Neural progenitor cell (in vitro differentiated cells): Measurements from ENCODE around the gene KIF22. TPM values are rescaled to one million over a fixed set of nuclear protein-coding genes. Genes with fewer than 3 reads are reported as not detected.

Experiments
- DNase-seq: peaks from one replicate; pipeline ENCODE4 v3.0.0-alpha.2; 2016; ENCODE audit warnings: low spot score
- H2AFZ ChIP-seq: fragments of 200-600 bp; sonication (generic); replicated peaks from 2 replicates; pipeline ENCODE4 v1.6.1; 2016; ENCODE audit warnings: antibody characterized with exemption
- H3F3A ChIP-seq: fragments of 200-600 bp; sonication (generic); 2 replicates; pipeline ENCODE4 v1.6.1; 2016; ENCODE audit warnings: antibody characterized with exemption, low read depth
- H3K27ac ChIP-seq: fragments of 200-600 bp; sonication (generic); 2 replicates; pipeline ENCODE4 v1.5.1; 2016; ENCODE audit warnings: mild to moderate bottlenecking
- H3K27me3 ChIP-seq: fragments of 200-600 bp; sonication (generic); 2 replicates; pipeline ENCODE4 v1.6.1; 2016; ENCODE audit warnings: mild to moderate bottlenecking, moderate library complexity
- H3K36me3 ChIP-seq: fragments of 200-600 bp; sonication (generic); 2 replicates; pipeline ENCODE4 v1.5.1; 2016
- H3K4me1 ChIP-seq: fragments of 200-600 bp; sonication (generic); 2 replicates; pipeline ENCODE4 v1.6.1; 2016; ENCODE audit warnings: mixed run types
- H3K4me2 ChIP-seq: fragments of 200-600 bp; sonication (generic); 2 replicates; pipeline ENCODE4 v1.6.1; 2016
- H3K4me3 ChIP-seq: fragments of 200-600 bp; sonication (generic); 2 replicates; pipeline ENCODE4 v1.5.1; 2016
- H3K79me2 ChIP-seq: fragments of 200-600 bp; sonication (generic); 2 replicates; pipeline ENCODE4 v1.6.1; 2016; ENCODE audit warnings: low read depth
- H3K9ac ChIP-seq: fragments of 200-600 bp; sonication (generic); 2 replicates; pipeline ENCODE4 v1.6.1; 2016
- H3K9me3 ChIP-seq: fragments of 200-600 bp; sonication (generic); 2 replicates; pipeline ENCODE4 v1.5.1; 2016; ENCODE audit warnings: low read depth
- H4K20me1 ChIP-seq: fragments of 200-600 bp; sonication (generic); 2 replicates; pipeline ENCODE4 v1.6.1; 2016; ENCODE audit warnings: low read depth
- H3K27ac Mint-ChIP-seq: 3 replicates; pipeline ENCODE4 v1.8.0; 2021; ENCODE audit warnings: mixed read lengths
- H3K27me3 Mint-ChIP-seq: 2 replicates; pipeline ENCODE4 v1.8.0; 2022; ENCODE audit warnings: low read depth, mild to moderate bottlenecking, inconsistent platforms, moderate library complexity, mixed read lengths; ENCODE audit not compliant: insufficient read depth
- H3K36me3 Mint-ChIP-seq: 3 replicates; pipeline ENCODE4 v1.8.0; 2021; ENCODE audit warnings: mixed read lengths
- H3K4me1 Mint-ChIP-seq: 3 replicates; pipeline ENCODE4 v1.8.0; 2021; ENCODE audit warnings: mixed read lengths
- H3K4me3 Mint-ChIP-seq: 3 replicates; pipeline ENCODE4 v1.8.0; 2021; ENCODE audit warnings: mild to moderate bottlenecking, moderate library complexity, mixed read lengths
- H3K9me3 Mint-ChIP-seq: 3 replicates; pipeline ENCODE4 v1.8.0; 2020; ENCODE audit warnings: mixed read lengths
- CTCF ChIP-seq: fragments of 200-600 bp; sonication (generic); IDR thresholded peaks from 2 replicates; pipeline ENCODE4 v1.5.1; 2017; ENCODE audit warnings: antibody characterized with exemption, mild to moderate bottlenecking
- EZH2 ChIP-seq: fragments of 200-600 bp; sonication (generic); IDR thresholded peaks from 2 replicates; pipeline ENCODE4 v1.6.1; 2017; ENCODE audit warnings: antibody characterized with exemption, mild to moderate bottlenecking, moderate library complexity
- EZH2phosphoT487 ChIP-seq: fragments of 200-600 bp; sonication (generic); IDR thresholded peaks from 2 replicates; pipeline ENCODE4 v1.6.1; 2017; ENCODE audit warnings: antibody characterized with exemption
- total RNA-seq: library from RNA; depleted of rRNA; stranded (reverse); fragments of >200 nt; gene quantifications from 2 replicates; pipeline ENCODE4 v1.2.3, GENCODE V29; 2015; ENCODE audit warnings: low replicate concordance

KIF22 gene
- total RNA-seq, 1 donor from 2014 or later, result 173 TPM

- no peak overlapping the region for H3K4me3 ChIP-seq
- no peaks in the 10 kb centered on the region for H4K20me1 ChIP-seq
- H3F3A ChIP-seq, result no peaks in the 10 kb centered on the region
- H3K36me3 Mint-ChIP-seq, result no peaks in the 10 kb centered on the region
- DNase-seq, result no peak
- H3K27ac Mint-ChIP-seq, result no peak overlapping the region
- TF ChIP-seq EZH2phosphoT487, result no peak
- no peak for TF ChIP-seq CTCF
- no peak for TF ChIP-seq EZH2
- H3K4me1 ChIP-seq, result no peaks in the 10 kb centered on the region
- H3K4me1 Mint-ChIP-seq, result no peaks in the 10 kb centered on the region
- no peaks in the 10 kb centered on the region for H3K27me3 ChIP-seq
- H3K27me3 Mint-ChIP-seq, result peaks cover 4% of the 10 kb centered on the region
- H2AFZ ChIP-seq, result no peak overlapping the region
- no peak overlapping the region for H3K4me3 Mint-ChIP-seq
- H3K27ac ChIP-seq, result no peak overlapping the region
- H3K9me3 ChIP-seq, result no peaks in the 10 kb centered on the region
- H3K79me2 ChIP-seq, result no peaks in the 10 kb centered on the region
- H3K36me3 ChIP-seq, result no peaks in the 10 kb centered on the region
- H3K9me3 Mint-ChIP-seq, result no peaks in the 10 kb centered on the region
- H3K4me2 ChIP-seq, result no peak overlapping the region
- no peak overlapping the region for H3K9ac ChIP-seq
Measured at GRCh38 chr16:29841631-29842030, 51.1 kb downstream of the KIF22 start.

GRCh38 chr16:29842732-29843346 lies 52.3 kb downstream of the KIF22 start:
- Histone ChIP-seq H3K4me2 (no peak overlapping the region), H3K36me3 (no peaks in the 10 kb centered on the region), H3K79me2 (no peaks in the 10 kb centered on the region), H3K9ac (no peak overlapping the region), H3K9me3 (no peaks in the 10 kb centered on the region), H3K4me1 (no peaks in the 10 kb centered on the region), H3K27me3 (no peaks in the 10 kb centered on the region), H3F3A (no peaks in the 10 kb centered on the region), H3K4me3 (no peak overlapping the region), H4K20me1 (no peaks in the 10 kb centered on the region), H3K27ac (no peak overlapping the region), H2AFZ (no peak overlapping the region)
- H3K27me3 Mint-ChIP-seq, result peaks cover 8% of the 10 kb centered on the region
- no peak for DNase-seq
- no peak overlapping the region for H3K27ac Mint-ChIP-seq
- TF ChIP-seq EZH2 (no peak), EZH2phosphoT487 (no peak), CTCF (no peak)
- no peaks in the 10 kb centered on the region for H3K4me1 Mint-ChIP-seq
- no peaks in the 10 kb centered on the region for H3K36me3 Mint-ChIP-seq
- H3K9me3 Mint-ChIP-seq, result no peaks in the 10 kb centered on the region
- H3K4me3 Mint-ChIP-seq, result no peak overlapping the region

DNA sequence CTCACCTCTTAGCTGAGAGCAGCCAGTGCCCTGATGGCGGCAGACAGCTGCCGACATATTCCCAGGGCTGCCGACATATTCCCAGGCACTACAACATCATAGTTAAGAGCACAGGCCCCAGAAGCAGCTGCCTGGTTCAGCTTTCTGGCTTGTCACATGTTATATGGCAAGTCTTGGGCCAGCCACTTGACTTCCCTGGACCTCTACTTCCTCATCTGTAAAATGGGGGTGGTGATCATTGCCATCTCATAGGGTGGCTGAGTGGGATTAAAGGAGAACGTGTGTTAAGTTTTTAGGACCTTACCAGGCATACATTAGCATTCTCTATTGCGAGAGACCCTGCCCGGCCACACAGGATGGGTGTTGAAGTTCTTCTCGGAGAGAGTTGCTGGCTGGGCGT lies 53.4 kb downstream of the KIF22 start:
- Histone ChIP-seq H3K4me2 (no peak overlapping the region), H3K9me3 (no peaks in the 10 kb centered on the region), H4K20me1 (no peaks in the 10 kb centered on the region), H3K27me3 (no peaks in the 10 kb centered on the region), H2AFZ (no peak overlapping the region), H3K9ac (no peak overlapping the region), H3K36me3 (no peaks in the 10 kb centered on the region), H3K27ac (no peak overlapping the region), H3K4me1 (no peaks in the 10 kb centered on the region), H3F3A (no peaks in the 10 kb centered on the region), H3K4me3 (no peak overlapping the region), H3K79me2 (no peaks in the 10 kb centered on the region)
- Mint-ChIP-seq H3K9me3 (no peaks in the 10 kb centered on the region), H3K27me3 (peaks cover 6% of the 10 kb centered on the region), H3K4me1 (no peaks in the 10 kb centered on the region), H3K27ac (no peak overlapping the region), H3K36me3 (no peaks in the 10 kb centered on the region), H3K4me3 (no peak overlapping the region)
- DNase-seq, result no peak
- TF ChIP-seq EZH2phosphoT487 (no peak), CTCF (no peak), EZH2 (no peak)
